ENCODE results near the gene DNAAF3. TPM values are rescaled to one million over a fixed set of nuclear protein-coding genes. Genes with fewer than 3 reads are reported as not detected.

DNAAF3 gene
- polyA plus RNA-seq (2013, experiment 1 of 2), result 0.37 TPM
- polyA plus RNA-seq (2013, experiment 2 of 2), result 0.45 TPM

DNA sequence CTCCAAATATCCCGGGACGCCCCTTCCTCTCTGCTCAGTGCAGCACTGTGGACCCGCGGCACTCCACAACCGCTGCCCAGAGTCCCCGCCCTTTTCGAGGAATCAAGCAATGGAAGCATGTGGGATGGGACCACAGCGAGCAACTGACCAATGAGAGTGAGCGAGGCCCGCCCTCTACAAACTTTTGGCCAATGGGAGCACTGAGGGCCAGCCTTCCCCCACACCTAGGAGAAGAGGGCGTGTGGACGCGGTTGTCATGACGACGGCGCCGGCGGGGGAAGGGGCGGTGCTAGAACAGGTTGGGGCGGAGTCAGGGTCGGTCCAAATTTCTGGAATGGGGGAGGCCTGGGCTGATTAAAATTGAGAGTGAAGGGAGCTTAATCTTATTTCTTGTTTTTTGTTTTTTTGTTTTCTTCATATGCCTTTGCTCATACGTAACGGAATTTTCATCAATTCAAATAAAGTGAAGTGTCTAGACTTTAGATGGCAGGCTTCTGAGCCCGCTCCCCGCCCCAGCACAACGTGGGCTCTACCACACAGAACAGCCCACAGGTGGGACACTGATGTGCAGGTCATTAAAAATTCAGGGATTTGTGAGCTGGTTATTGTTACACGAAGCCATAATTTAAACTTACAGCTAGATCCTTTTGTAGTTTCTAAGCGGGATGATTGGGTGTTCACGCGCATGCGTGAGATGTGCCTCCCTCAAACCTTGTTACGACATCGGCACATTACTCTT is at the start of gene DNAAF3:
TSS of gene DNAAF3 (minus strand) at position 84 of the 739 bp plus-strand sequence. CDS start 200 bp downstream, outside the sequence.
- no peak within 1 kb of the TSS for H3K4ac ChIP-seq (ENCODE audit: low read depth in 1 of 2, low read length in 2 of 2)
- peaks cover 32 to 51% of the 10 kb centered on the region in 2 experiments for H3K27me3 ChIP-seq (ENCODE audit: control insufficient read depth in 1 of 2, insufficient read depth in 1 of 2, low read length in 2 of 2)
- no peaks in the 10 kb centered on the region for H3K79me1 ChIP-seq (replicated peaks; ENCODE audit: low read length, poor library complexity, severe bottlenecking)
- no peak within 1 kb of the TSS for H3K23ac ChIP-seq (ENCODE audit: low read length in 2 of 2)
- peak within 1 kb of the TSS; percentile 87 for H2AFZ ChIP-seq (ENCODE audit: low read depth, low read length)
- no peaks in the 10 kb centered on the region for H3K36me3 ChIP-seq (ENCODE audit: control insufficient read depth in 1 of 2, insufficient read depth in 2 of 2, low read depth in 1 of 2, low read length in 2 of 2)
- no peak within 1 kb of the TSS for H2BK5ac ChIP-seq (ENCODE audit: low read depth, low read length, poor library complexity, severe bottlenecking)
- WGBS, result 4% methylated on average over 26 of the region's 33 CpGs
- no peak within 1 kb of the TSS for H2BK15ac ChIP-seq (ENCODE audit: low read depth, poor library complexity, severe bottlenecking)
- no peak within 1 kb of the TSS for H2BK120ac ChIP-seq (ENCODE audit: low read depth, low read length)
- H3K4me1 ChIP-seq (ENCODE audit: control insufficient read depth, insufficient read depth, low read depth, low read length), result peaks cover 7% of the 10 kb centered on the region
- no peak within 1 kb of the TSS for H4K8ac ChIP-seq (ENCODE audit: low read length)
- peak within 1 kb of the TSS; percentile 87 for H3K4me2 ChIP-seq (ENCODE audit: low read length, poor library complexity, severe bottlenecking)
- no peaks in the 10 kb centered on the region for H3K9me3 ChIP-seq (ENCODE audit: control insufficient read depth, low read length)
- peak within 1 kb of the TSS; percentile 41 for H3K9ac ChIP-seq (ENCODE audit: low read length)
- no peak within 1 kb of the TSS for H3K14ac ChIP-seq (ENCODE audit: low read length in 2 of 2)
- peak within 1 kb of the TSS; percentile 60 to 82 for H3K4me3 ChIP-seq (ENCODE audit: insufficient read depth in 1 of 2, low read depth in 1 of 2, low read length in 2 of 2)
- no peak within 1 kb of the TSS for H2BK12ac ChIP-seq (ENCODE audit: low read length in 2 of 2)
- DNase-seq, result peak; percentile 98
- H3K27ac ChIP-seq (ENCODE audit: low read length, poor library complexity, severe bottlenecking), result no peak within 1 kb of the TSS
- no peak within 1 kb of the TSS for H2AK5ac ChIP-seq (ENCODE audit: low read length, severe bottlenecking)
- H4K91ac ChIP-seq (ENCODE audit: low read length), result no peak within 1 kb of the TSS
- H3K18ac ChIP-seq (ENCODE audit: low read depth in 1 of 2, low read length in 2 of 2), result no peak within 1 kb of the TSS

DNA sequence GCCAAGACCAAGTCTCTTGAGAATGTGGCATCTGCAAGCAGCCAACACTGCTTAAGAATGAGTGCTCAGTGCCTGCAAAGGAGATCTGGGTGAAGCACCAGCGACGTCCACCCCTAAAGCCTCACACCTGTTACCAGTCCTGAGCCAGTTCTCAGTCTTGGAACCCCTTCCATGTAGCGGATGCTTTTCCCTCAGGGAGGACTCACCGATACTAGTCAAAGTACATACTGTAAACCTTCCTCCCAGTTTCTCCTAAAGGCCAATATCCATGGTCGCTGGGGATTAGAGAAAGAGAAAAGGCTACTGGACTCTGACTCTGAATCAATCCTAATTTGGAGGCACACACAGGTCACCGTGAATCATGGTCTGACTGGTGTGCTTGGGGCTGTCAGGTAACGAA is 47.1 kb upstream of the DNAAF3 start:
- Histone ChIP-seq H3K4me2 (ENCODE audit: low read length, poor library complexity, severe bottlenecking) (no peak overlapping the region), H3K27me3 (ENCODE audit: control insufficient read depth in 1 of 2, insufficient read depth in 1 of 2, low read length in 2 of 2) (no peaks in the 10 kb centered on the region), H3K23ac (ENCODE audit: low read length in 2 of 2) (no peak overlapping the region), H2BK15ac (ENCODE audit: low read depth, poor library complexity, severe bottlenecking) (no peak overlapping the region), H2AFZ (ENCODE audit: low read depth, low read length) (no peak overlapping the region), H2AK5ac (ENCODE audit: low read length, severe bottlenecking) (no peak overlapping the region), H3K4me3 (ENCODE audit: insufficient read depth in 1 of 2, low read depth in 1 of 2, low read length in 2 of 2) (no peak overlapping the region), H3K9me3 (ENCODE audit: control insufficient read depth, low read length) (peaks cover 7% of the 10 kb centered on the region), H2BK12ac (ENCODE audit: low read length in 2 of 2) (no peak overlapping the region), H3K14ac (ENCODE audit: low read length in 2 of 2) (no peak overlapping the region), H4K91ac (ENCODE audit: low read length) (no peak overlapping the region), H3K18ac (ENCODE audit: low read depth in 1 of 2, low read length in 2 of 2) (no peak overlapping the region), H3K4me1 (ENCODE audit: control insufficient read depth, insufficient read depth, low read depth, low read length) (peaks cover 26% of the 10 kb centered on the region), H3K9ac (ENCODE audit: low read length) (no peak overlapping the region), H3K4ac (ENCODE audit: low read depth in 1 of 2, low read length in 2 of 2) (no peak overlapping the region), H4K8ac (ENCODE audit: low read length) (no peak overlapping the region), H3K27ac (ENCODE audit: low read length, poor library complexity, severe bottlenecking) (no peak overlapping the region), H2BK5ac (ENCODE audit: low read depth, low read length, poor library complexity, severe bottlenecking) (no peak overlapping the region), H3K79me1 (replicated peaks; ENCODE audit: low read length, poor library complexity, severe bottlenecking) (no peaks in the 10 kb centered on the region), H2BK120ac (ENCODE audit: low read depth, low read length) (no peak overlapping the region), H3K36me3 (ENCODE audit: control insufficient read depth in 1 of 2, insufficient read depth in 2 of 2, low read depth in 1 of 2, low read length in 2 of 2) (no peaks in the 10 kb centered on the region)
- DNase-seq, result no peak
- WGBS, result 90% methylated on average over 7 of the region's 7 CpGs

DNA sequence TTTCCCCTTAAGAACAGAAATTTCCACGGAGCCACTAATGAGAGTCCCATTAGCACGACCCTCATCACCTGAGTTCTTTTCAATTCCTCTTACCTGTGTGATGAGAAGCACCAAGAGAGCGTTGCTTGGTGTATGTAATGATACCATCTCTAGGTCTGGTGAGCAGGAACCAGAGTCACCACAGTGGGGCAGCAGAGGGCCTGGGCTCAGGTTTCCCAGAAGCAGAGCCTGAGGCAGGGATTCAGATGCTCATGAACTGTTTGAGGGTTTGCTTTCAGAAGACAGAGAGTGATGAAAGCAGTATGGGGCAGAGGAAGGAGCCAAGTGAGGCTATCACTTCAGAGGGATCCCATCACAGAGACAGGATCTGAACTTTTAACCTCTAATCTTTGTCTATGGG is 46.0 kb upstream of the DNAAF3 start:
- no peaks in the 10 kb centered on the region for H3K27me3 ChIP-seq (ENCODE audit: control insufficient read depth in 1 of 2, insufficient read depth in 1 of 2, low read length in 2 of 2)
- H3K9me3 ChIP-seq (ENCODE audit: control insufficient read depth, low read length), result peaks cover 7% of the 10 kb centered on the region
- H3K36me3 ChIP-seq (ENCODE audit: control insufficient read depth in 1 of 2, insufficient read depth in 2 of 2, low read depth in 1 of 2, low read length in 2 of 2), result no peaks in the 10 kb centered on the region
- H2AK5ac ChIP-seq (ENCODE audit: low read length, severe bottlenecking), result no peak overlapping the region
- no peak overlapping the region for H3K9ac ChIP-seq (ENCODE audit: low read length)
- WGBS, result 87% methylated on average over 2 of the region's 3 CpGs
- no peak overlapping the region for H2BK12ac ChIP-seq (ENCODE audit: low read length in 2 of 2)
- H2AFZ ChIP-seq (ENCODE audit: low read depth, low read length), result no peak overlapping the region
- H2BK5ac ChIP-seq (ENCODE audit: low read depth, low read length, poor library complexity, severe bottlenecking), result no peak overlapping the region
- no peak overlapping the region for H4K91ac ChIP-seq (ENCODE audit: low read length)
- DNase-seq, result no peak
- H3K79me1 ChIP-seq (replicated peaks; ENCODE audit: low read length, poor library complexity, severe bottlenecking), result no peaks in the 10 kb centered on the region
- no peak overlapping the region for H3K4me3 ChIP-seq (ENCODE audit: insufficient read depth in 1 of 2, low read depth in 1 of 2, low read length in 2 of 2)
- H3K14ac ChIP-seq (ENCODE audit: low read length in 2 of 2), result no peak overlapping the region
- H3K4me2 ChIP-seq (ENCODE audit: low read length, poor library complexity, severe bottlenecking), result no peak overlapping the region
- no peak overlapping the region for H2BK120ac ChIP-seq (ENCODE audit: low read depth, low read length)
- H3K18ac ChIP-seq (ENCODE audit: low read depth in 1 of 2, low read length in 2 of 2), result no peak overlapping the region
- H3K23ac ChIP-seq (ENCODE audit: low read length in 2 of 2), result no peak overlapping the region
- H4K8ac ChIP-seq (ENCODE audit: low read length), result no peak overlapping the region
- H3K4ac ChIP-seq (ENCODE audit: low read depth in 1 of 2, low read length in 2 of 2), result no peak overlapping the region
- no peak overlapping the region for H2BK15ac ChIP-seq (ENCODE audit: low read depth, poor library complexity, severe bottlenecking)
- H3K27ac ChIP-seq (ENCODE audit: low read length, poor library complexity, severe bottlenecking), result no peak overlapping the region
- peaks cover 26% of the 10 kb centered on the region for H3K4me1 ChIP-seq (ENCODE audit: control insufficient read depth, insufficient read depth, low read depth, low read length)

DNA sequence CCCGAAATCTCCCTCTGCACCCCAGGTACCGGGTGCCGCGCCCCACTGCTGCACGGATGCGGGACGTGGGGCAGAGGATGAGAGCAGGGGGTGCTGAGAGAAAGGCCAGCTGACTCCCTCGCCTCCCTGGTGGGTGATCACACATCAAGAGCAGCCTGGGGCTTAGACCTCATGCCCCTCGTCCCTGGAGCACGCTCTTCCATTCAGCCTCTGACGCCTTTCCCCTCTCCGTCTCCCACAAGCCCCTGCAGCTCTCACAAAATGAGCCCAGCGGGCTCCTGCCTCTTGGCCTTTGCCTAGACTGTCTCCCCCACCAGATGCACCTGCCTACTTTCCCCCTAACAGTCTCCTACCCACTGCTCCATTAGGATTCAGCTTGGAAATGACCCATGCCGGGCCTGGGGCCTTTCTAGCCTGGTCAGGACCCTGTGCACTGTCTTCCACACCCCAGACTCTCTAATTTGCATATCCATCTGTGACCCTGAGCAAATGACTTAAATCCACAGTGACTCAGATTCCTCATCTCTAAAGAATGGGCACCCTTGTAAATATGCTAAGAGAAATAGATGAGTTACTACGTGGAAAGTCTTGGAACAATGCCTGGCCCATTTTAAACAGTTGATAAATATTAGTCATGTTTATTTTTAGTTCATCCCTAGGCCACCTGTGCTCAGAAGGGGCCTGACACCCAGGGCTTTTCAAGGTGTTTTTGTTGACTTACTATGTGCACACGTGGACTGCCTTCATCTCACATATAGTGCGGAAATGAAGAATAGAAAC is 43.5 kb upstream of the DNAAF3 start:
- Histone ChIP-seq H3K18ac (ENCODE audit: low read depth in 1 of 2, low read length in 2 of 2) (no peak overlapping the region), H3K9me3 (ENCODE audit: control insufficient read depth, low read length) (peaks cover 7% of the 10 kb centered on the region), H2AK5ac (ENCODE audit: low read length, severe bottlenecking) (no peak overlapping the region), H3K14ac (ENCODE audit: low read length in 2 of 2) (no peak overlapping the region), H4K91ac (ENCODE audit: low read length) (no peak overlapping the region), H4K8ac (ENCODE audit: low read length) (no peak overlapping the region), H2BK120ac (ENCODE audit: low read depth, low read length) (no peak overlapping the region), H3K4ac (ENCODE audit: low read depth in 1 of 2, low read length in 2 of 2) (no peak overlapping the region), H3K4me2 (ENCODE audit: low read length, poor library complexity, severe bottlenecking) (no peak overlapping the region), H3K79me1 (replicated peaks; ENCODE audit: low read length, poor library complexity, severe bottlenecking) (no peaks in the 10 kb centered on the region), H2BK5ac (ENCODE audit: low read depth, low read length, poor library complexity, severe bottlenecking) (no peak overlapping the region), H3K4me1 (ENCODE audit: control insufficient read depth, insufficient read depth, low read depth, low read length) (peaks cover 25% of the 10 kb centered on the region), H3K36me3 (ENCODE audit: control insufficient read depth in 1 of 2, insufficient read depth in 2 of 2, low read depth in 1 of 2, low read length in 2 of 2) (peaks cover 0 to 4% of the 10 kb centered on the region in 2 experiments), H2BK12ac (ENCODE audit: low read length in 2 of 2) (peak overlapping the region in 1 of 2 experiments; percentile 23), H3K4me3 (ENCODE audit: insufficient read depth in 1 of 2, low read depth in 1 of 2, low read length in 2 of 2) (no peak overlapping the region), H2BK15ac (ENCODE audit: low read depth, poor library complexity, severe bottlenecking) (no peak overlapping the region), H3K23ac (ENCODE audit: low read length in 2 of 2) (no peak overlapping the region), H3K27ac (ENCODE audit: low read length, poor library complexity, severe bottlenecking) (no peak overlapping the region), H2AFZ (ENCODE audit: low read depth, low read length) (no peak overlapping the region), H3K9ac (ENCODE audit: low read length) (no peak overlapping the region), H3K27me3 (ENCODE audit: control insufficient read depth in 1 of 2, insufficient read depth in 1 of 2, low read length in 2 of 2) (peaks cover 0 to 5% of the 10 kb centered on the region in 2 experiments)
- WGBS, result 62% methylated on average over 16 of the region's 17 CpGs
- peak; percentile 87 for DNase-seq

Data from mesenchymal stem cell (in vitro differentiated cells and primary cell).